ENCODE measurements around the gene HOXA1.

DNA sequence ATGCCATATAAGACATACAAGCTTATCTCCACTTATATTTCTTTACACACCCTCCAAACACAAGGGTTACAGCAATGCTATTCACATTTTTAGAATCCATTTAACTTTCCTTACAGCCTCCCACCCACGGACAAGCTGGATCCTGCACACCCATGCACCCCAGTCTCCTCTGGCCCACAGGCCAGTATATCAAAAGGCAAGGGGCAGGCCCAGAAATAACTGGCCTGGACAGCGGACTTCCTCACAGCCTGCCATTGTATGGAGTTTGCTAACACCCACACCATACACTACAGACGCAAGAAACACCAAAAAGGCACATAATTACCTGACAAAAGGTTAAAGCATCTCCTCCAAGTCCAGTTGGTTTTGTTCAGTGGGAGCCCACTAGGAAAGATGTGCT lies 22.8 kb upstream of the HOXA1 start:
- TF ChIP-seq, protein P1, sequence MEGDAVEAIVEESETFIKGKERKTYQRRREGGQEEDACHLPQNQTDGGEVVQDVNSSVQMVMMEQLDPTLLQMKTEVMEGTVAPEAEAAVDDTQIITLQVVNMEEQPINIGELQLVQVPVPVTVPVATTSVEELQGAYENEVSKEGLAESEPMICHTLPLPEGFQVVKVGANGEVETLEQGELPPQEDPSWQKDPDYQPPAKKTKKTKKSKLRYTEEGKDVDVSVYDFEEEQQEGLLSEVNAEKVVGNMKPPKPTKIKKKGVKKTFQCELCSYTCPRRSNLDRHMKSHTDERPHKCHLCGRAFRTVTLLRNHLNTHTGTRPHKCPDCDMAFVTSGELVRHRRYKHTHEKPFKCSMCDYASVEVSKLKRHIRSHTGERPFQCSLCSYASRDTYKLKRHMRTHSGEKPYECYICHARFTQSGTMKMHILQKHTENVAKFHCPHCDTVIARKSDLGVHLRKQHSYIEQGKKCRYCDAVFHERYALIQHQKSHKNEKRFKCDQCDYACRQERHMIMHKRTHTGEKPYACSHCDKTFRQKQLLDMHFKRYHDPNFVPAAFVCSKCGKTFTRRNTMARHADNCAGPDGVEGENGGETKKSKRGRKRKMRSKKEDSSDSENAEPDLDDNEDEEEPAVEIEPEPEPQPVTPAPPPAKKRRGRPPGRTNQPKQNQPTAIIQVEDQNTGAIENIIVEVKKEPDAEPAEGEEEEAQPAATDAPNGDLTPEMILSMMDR (IDR thresholded peaks at IDR 0.05): no peak
- TF ChIP-seq POLR2A (IDR thresholded peaks at IDR 0.05): no peak

Data from esophagus squamous epithelium (tissue), 4 donors.